ENCODE measurements around the gene CCDC188.

CCDC188 gene

GRCh38 chr22:20111689-20112622, 38.9 kb downstream of the CCDC188 start:
- no peak for TF ChIP-seq CTCF (IDR thresholded peaks at IDR 0.05; ENCODE audit: unreplicated experiment in 3 of 3)
- Mint-ChIP-seq H3K27ac (no peak overlapping the region), H3K27me3 (ENCODE audit: low read depth) (no peaks in the 10 kb centered on the region), H3K4me1 (peaks cover 5% of the 10 kb centered on the region), H3K36me3 (ENCODE audit: low read depth) (peaks cover 25% of the 10 kb centered on the region), H3K9me3 (no peaks in the 10 kb centered on the region), H3K4me3 (no peak overlapping the region)

GRCh38 chr22:20111045-20111688, 39.7 kb downstream of the CCDC188 start:
- peaks cover 28% of the 10 kb centered on the region for H3K36me3 Mint-ChIP-seq (ENCODE audit: low read depth)
- peaks cover 5% of the 10 kb centered on the region for H3K4me1 Mint-ChIP-seq
- no peaks in the 10 kb centered on the region for H3K9me3 Mint-ChIP-seq
- H3K27me3 Mint-ChIP-seq (ENCODE audit: low read depth): no peaks in the 10 kb centered on the region
- peak in 2 of 3 experiments; percentile 18 to 34 for TF ChIP-seq CTCF (IDR thresholded peaks at IDR 0.05; ENCODE audit: unreplicated experiment in 3 of 3)
- H3K4me3 Mint-ChIP-seq: peak overlapping the region in 1 of 3 experiments; percentile 54
- H3K27ac Mint-ChIP-seq: peak overlapping the region in 1 of 3 experiments; percentile 23

GRCh38 chr22:20110359-20110985, 40.4 kb downstream of the CCDC188 start:
- Mint-ChIP-seq H3K4me1 (peaks cover 4% of the 10 kb centered on the region), H3K27me3 (ENCODE audit: low read depth) (no peaks in the 10 kb centered on the region), H3K36me3 (ENCODE audit: low read depth) (peaks cover 33% of the 10 kb centered on the region), H3K4me3 (peak overlapping the region in 1 of 3 experiments; percentile 54), H3K9me3 (no peaks in the 10 kb centered on the region), H3K27ac (peak overlapping the region in 1 of 3 experiments; percentile 23)
- no peak for TF ChIP-seq CTCF (IDR thresholded peaks at IDR 0.05; ENCODE audit: unreplicated experiment in 3 of 3)

- no peak for TF ChIP-seq CTCF (IDR thresholded peaks at IDR 0.05; ENCODE audit: unreplicated experiment in 3 of 3)
- Mint-ChIP-seq H3K4me3 (no peak overlapping the region), H3K9me3 (no peaks in the 10 kb centered on the region), H3K27me3 (ENCODE audit: low read depth) (no peaks in the 10 kb centered on the region), H3K4me1 (no peaks in the 10 kb centered on the region), H3K36me3 (ENCODE audit: low read depth) (peaks cover 32% of the 10 kb centered on the region), H3K27ac (no peak overlapping the region)
These were observed 41.2 kb downstream of the CCDC188 start for GRCh38 chr22:20109411-20110358.

- Mint-ChIP-seq H3K36me3 (ENCODE audit: low read depth) (peaks cover 28% of the 10 kb centered on the region), H3K27ac (no peak overlapping the region), H3K27me3 (ENCODE audit: low read depth) (no peaks in the 10 kb centered on the region), H3K4me1 (peaks cover under 1% of the 10 kb centered on the region), H3K4me3 (no peak overlapping the region), H3K9me3 (no peaks in the 10 kb centered on the region)
- no peak for TF ChIP-seq CTCF (IDR thresholded peaks at IDR 0.05; ENCODE audit: unreplicated experiment in 3 of 3)
These were observed 42.1 kb downstream of the CCDC188 start for GRCh38 chr22:20108757-20109230.

All from nephron (organoid).